SK-N-MC (cell line): ENCODE results near the gene C16orf92.

Experiments used
- DNase-seq: peaks from one replicate; pipeline ENCODE4 v3.0.0-alpha.2; 2011; ENCODE audit warnings: low read depth, low spot score
- H3K27ac ChIP-seq: fragments of 200-600 bp; sonication (generic); 2 replicates; pipeline ENCODE4 v1.5.1; 2016; ENCODE audit warnings: mixed run types
- H3K36me3 ChIP-seq: fragments of 200-600 bp; sonication (generic); 2 replicates; pipeline ENCODE4 v1.6.1; 2017; ENCODE audit warnings: antibody characterized with exemption, low read length, mixed read lengths; ENCODE audit not compliant: insufficient read depth
- H3K4me3 ChIP-seq: fragments of 200-600 bp; sonication (generic); 2 replicates; pipeline ENCODE4 v1.5.1; 2016
- H3K9ac ChIP-seq: fragments of 200-600 bp; sonication (generic); 2 replicates; pipeline ENCODE4 v1.8.0; 2017; ENCODE audit warnings: mixed run types, mixed read lengths; ENCODE audit not compliant: insufficient read length
- H3K9me3 ChIP-seq: fragments of 200-600 bp; sonication (generic); 2 replicates; pipeline ENCODE4 v1.6.1; 2017; ENCODE audit warnings: low read depth, mild to moderate bottlenecking, antibody characterized with exemption, low read length, moderate library complexity, mixed read lengths
- EZH2 ChIP-seq: fragments of 200-600 bp; sonication (generic); IDR thresholded peaks from one replicate; pipeline ENCODE4 v1.6.1; 2017; ENCODE audit warnings: antibody characterized with exemption
- FOXP2 ChIP-seq: optimal IDR thresholded peaks from 2 replicates; pipeline ENCODE3; 2011; ENCODE audit warnings: mild to moderate bottlenecking, moderate library complexity; ENCODE audit not compliant: insufficient read depth; ENCODE audit errors: extremely low read length, control extremely low read depth
- POLR2AphosphoS5 ChIP-seq: IDR thresholded peaks from 2 replicates; pipeline ENCODE4 v1.6.1; 2012; ENCODE audit warnings: mild to moderate bottlenecking, low read depth, low read length, borderline replicate concordance

Gene C16orf92

DNA sequence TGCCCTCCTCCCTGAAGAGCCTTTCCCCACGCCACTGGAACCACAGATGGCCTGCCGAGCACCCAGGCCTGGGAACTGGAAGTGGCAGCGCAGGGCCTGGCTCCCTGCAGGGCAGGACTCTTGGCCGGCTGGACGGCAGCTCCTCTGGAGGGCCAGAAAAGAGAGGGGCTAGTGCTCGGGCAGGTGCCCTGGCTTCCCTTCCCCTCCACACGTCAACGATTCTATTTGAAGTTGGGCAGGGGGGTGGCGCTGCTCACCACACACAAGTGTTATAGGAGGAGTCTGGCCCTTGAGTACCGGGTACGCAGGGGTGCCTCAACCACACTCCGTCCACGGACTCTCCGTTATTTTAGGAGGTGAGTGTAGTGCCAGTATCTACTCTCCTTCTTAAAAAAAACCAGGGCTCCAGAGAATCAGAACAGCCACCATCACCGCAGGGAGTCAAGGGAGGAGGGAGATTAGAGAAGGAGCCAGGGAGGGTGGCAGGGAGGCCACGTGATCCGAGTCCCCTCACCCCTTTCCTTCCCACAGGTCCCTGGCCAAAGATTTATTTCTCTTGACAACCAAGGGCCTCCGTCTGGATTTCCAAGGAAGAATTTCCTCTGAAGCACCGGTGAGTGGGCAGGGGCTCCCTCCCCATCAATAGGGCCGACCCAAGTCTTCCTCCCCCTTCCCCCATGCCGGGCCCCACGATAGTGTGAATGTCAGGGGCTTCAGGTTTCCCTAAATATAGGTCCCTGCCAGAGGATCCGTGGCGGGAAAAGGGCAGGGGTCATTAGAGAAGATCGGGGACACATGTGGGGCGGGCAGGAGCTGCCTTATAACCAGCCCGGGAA is 41.1 kb downstream of the C16orf92 start:
- Histone ChIP-seq H3K9me3 (no peaks in the 10 kb centered on the region), H3K9ac (peak overlapping the region; percentile 90), H3K4me3 (peak overlapping the region; percentile 94), H3K27ac (peak overlapping the region; percentile 97), H3K36me3 (peaks cover 37% of the 10 kb centered on the region)
- TF ChIP-seq POLR2AphosphoS5 (peak; percentile 66), EZH2 (no peak)
- DNase-seq, result no peak

DNA sequence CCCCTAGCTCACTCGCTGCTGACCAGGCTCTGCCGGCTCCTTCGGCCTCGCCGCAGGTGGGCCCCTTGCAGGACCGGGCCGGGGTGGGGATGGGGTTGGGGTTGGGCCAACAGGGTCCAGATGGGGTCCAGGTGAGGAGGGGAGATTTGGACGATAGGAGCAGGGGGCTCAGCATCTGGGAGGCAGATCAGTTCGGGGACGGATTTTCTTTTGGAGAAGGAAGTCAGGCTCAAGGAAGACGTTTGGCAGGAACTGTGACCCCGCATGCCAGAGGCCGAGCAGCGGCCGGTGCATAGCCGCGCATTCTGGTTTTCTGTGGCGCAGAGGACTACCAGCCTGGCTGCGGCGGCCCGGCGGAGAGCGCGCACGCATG is 41.7 kb downstream of the C16orf92 start:
- peak overlapping the region; percentile 90 for H3K9ac ChIP-seq
- H3K4me3 ChIP-seq, result peak overlapping the region; percentile 94
- H3K9me3 ChIP-seq, result no peaks in the 10 kb centered on the region
- TF ChIP-seq POLR2AphosphoS5 (no peak), FOXP2 (no peak), EZH2 (no peak)
- no peak for DNase-seq
- H3K36me3 ChIP-seq, result peaks cover 41% of the 10 kb centered on the region
- H3K27ac ChIP-seq, result peak overlapping the region; percentile 97

DNA sequence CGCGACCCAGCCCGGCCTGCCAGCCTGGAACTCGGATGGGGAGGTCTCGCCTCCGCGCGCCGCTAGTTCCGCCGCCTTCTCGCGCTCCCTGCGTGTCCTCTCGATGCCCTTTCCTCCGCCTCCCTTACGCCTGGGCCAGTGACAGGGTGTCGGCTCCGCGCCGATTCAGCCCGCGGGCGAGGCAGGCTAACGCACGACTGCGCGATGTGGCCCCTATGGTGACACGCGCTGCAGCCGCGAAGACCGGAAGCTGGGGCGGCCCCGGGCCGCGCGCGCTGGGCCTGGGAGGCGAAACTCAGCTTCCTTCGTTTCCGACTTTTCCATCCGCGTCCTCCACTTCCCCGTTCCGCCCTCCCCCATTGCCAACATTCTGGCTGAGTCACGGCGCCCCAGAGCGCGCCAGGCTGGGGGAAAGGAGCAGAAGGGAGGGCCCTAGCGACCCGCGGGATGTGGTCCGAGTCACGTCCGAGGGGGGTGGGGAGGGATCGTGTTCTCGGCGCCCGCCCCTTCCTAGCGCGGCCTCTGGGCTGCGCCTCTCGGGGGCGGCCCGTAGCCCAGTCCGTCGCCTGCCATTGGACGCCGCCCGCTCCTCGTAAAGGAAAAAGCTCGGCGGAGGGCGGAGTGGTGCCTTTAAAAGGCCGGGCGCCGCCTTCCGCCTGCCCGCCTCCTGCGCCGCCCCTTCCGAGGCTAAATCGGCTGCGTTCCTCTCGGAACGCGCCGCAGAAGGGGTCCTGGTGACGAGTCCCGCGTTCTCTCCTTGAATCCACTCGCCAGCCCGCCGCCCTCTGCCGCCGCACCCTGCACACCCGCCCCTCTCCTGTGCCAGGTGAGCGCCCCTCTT is 42.3 kb downstream of the C16orf92 start, which contains the start of gene ALDOA:
TSS of gene ALDOA (plus strand) at position 659 of the 841 bp plus-strand sequence. CDS start 1,138 bp downstream, outside the sequence.
- peak; percentile 95 for TF ChIP-seq POLR2AphosphoS5
- no peak for TF ChIP-seq EZH2
- peak; percentile 77 for TF ChIP-seq FOXP2
- Histone ChIP-seq H3K9ac (peak within 1 kb of the TSS; percentile 94), H3K27ac (peak within 1 kb of the TSS; percentile 97)

DNA sequence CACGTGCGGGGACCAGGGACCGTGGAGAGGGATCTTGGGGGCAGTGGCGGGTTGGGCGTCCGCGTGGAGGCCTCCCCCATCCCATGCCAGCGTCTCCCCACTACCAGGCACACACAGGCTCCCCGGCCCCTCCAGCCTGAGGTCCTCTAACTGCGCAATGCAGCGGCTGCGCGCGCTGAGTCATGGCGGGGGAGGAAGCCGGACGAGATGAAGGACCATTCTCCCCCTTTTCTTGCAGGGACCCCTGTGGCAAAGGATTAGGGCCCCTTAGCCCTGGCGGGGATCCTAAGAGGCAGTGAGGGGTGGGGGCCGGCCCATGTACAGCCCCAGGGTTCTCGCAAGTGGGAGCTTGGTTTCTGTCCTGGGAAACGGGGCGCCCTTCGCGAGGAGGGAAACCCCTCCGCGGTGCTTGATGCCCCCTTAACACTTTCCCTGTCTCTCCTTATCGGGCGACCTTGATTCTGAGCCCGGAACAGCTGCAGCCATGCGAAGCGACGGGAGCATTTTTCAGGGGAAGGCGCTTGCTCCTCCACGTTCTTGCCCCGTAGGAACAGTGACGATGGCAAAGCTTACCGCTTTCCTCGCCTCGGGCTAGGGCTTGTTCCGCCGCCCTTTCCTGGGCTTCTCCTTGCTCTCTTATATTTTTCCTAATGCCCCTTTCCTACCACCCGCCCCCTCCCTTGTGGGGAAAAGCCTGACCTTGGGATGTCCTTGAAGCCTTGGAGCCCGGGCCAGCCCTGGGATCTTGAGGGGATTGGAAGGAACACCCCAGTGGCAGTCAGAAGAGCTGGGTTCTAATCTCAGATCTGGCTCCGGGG is 43.2 kb downstream of the C16orf92 start:
- peak overlapping the region; percentile 94 for H3K9ac ChIP-seq
- H3K27ac ChIP-seq, result peak overlapping the region; percentile 78
- no peaks in the 10 kb centered on the region for H3K9me3 ChIP-seq
- peaks cover 47% of the 10 kb centered on the region for H3K36me3 ChIP-seq
- no peak for TF ChIP-seq EZH2
- TF ChIP-seq POLR2AphosphoS5, result no peak
- TF ChIP-seq FOXP2, result no peak
- no peak for DNase-seq
- peak overlapping the region; percentile 94 for H3K4me3 ChIP-seq

More for the DNA sequence above, 42.3 kb downstream of the C16orf92 start, which contains the start of gene ALDOA:
- peak; percentile 62 for DNase-seq
- Histone ChIP-seq H3K4me3 (peak within 1 kb of the TSS; percentile 94), H3K9me3 (no peaks in the 10 kb centered on the region), H3K36me3 (peaks cover 41% of the 10 kb centered on the region)

DNA sequence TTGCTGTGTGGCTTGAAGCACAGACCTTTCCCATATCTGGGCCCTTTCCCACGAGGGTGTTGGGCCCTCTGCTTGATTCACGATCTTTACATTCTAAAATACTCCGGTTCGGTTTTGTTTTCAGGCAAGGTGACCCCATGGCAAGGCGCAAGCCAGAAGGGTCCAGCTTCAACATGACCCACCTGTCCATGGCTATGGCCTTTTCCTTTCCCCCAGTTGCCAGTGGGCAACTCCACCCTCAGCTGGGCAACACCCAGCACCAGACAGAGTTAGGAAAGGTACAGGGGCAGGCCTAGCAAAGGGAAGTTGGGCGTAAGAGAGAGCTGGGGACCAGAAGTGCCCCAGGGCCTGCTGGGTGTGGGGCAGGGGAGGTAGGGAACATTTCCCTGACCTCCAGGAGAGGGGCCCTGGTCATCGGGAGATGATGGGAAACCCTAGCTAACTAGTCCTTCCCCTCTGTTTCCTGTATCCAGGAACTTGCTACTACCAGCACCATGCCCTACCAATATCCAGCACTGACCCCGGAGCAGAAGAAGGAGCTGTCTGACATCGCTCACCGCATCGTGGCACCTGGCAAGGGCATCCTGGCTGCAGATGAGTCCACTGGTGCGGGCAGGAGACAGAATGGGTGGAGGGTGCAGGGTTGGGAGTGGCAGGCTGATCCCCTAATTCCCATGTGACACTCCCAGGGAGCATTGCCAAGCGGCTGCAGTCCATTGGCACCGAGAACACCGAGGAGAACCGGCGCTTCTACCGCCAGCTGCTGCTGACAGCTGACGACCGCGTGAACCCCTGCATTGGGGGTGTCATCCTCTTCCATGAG is 44.0 kb downstream of the C16orf92 start:
- Histone ChIP-seq H3K9me3 (no peaks in the 10 kb centered on the region), H3K27ac (peak overlapping the region; percentile 78), H3K36me3 (peaks cover 55% of the 10 kb centered on the region), H3K4me3 (peak overlapping the region; percentile 94), H3K9ac (peak overlapping the region; percentile 94)
- DNase-seq, result no peak
- TF ChIP-seq FOXP2, result no peak
- no peak; the same call in 1 of the 2 replicates for TF ChIP-seq POLR2AphosphoS5
- TF ChIP-seq EZH2, result no peak

DNA sequence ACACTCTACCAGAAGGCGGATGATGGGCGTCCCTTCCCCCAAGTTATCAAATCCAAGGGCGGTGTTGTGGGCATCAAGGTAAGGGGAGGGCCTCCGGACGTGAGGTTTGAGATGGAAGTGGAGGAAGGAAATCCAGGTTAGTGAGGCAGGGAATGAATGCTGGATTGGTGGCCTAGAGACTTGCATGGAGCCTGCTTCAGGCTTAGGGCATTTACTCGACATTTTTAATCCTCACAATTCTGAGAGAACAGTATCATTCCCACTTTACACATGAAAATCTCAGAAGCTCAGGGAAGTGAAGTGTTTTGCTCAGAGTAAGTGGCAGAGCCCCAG is 44.6 kb downstream of the C16orf92 start:
- no peak for TF ChIP-seq FOXP2
- 0 out of 2 replicates have a peak, but pooled peaks have one; percentile 24 for TF ChIP-seq POLR2AphosphoS5
- Histone ChIP-seq H3K36me3 (peaks cover 59% of the 10 kb centered on the region), H3K4me3 (peak overlapping the region; percentile 94), H3K9me3 (no peaks in the 10 kb centered on the region), H3K9ac (peak overlapping the region; percentile 94), H3K27ac (0 out of 2 replicates have a peak overlapping the region, but pooled peaks have one; percentile 21)
- no peak for DNase-seq

DNA sequence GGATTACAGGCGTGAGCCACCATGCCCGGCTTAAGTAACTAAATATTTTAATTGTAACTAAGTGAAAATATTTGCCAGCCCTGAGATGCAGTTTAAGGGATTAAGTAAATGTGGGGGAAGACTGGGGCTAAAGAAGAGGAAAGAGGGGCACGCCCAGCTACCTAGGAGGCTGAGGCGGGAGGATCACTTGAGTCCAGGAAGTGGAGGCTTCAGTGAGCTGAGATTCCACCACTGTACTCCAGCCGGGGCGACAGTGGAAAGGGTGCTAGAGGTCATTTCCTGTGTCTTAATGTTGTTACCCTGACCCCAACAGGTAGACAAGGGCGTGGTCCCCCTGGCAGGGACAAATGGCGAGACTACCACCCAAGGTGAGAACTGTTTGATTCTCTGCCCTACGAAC is 45.3 kb downstream of the C16orf92 start:
- no peak for TF ChIP-seq POLR2AphosphoS5
- TF ChIP-seq FOXP2, result no peak
- no peak for TF ChIP-seq EZH2
- Histone ChIP-seq H3K27ac (no peak overlapping the region), H3K9me3 (no peaks in the 10 kb centered on the region), H3K9ac (no peak overlapping the region), H3K36me3 (peaks cover 59% of the 10 kb centered on the region), H3K4me3 (no peak overlapping the region)
- no peak for DNase-seq
